Skeletal muscle satellite cell (primary cell): Measurements from ENCODE around the gene RIPK4.

Experiments used
- H3K27me3 ChIP-seq: 2 replicates; pipeline ENCODE4 v1.7.0; 2013; ENCODE audit warnings: low read length; ENCODE audit not compliant: control insufficient read depth, insufficient read depth
- H3K36me3 ChIP-seq: 2 replicates; pipeline ENCODE4 v1.7.0; 2013; ENCODE audit warnings: mild to moderate bottlenecking, control low read depth, low read length; ENCODE audit not compliant: insufficient read depth
- H3K4me1 ChIP-seq: 2 replicates; pipeline ENCODE4 v1.7.0; 2013; ENCODE audit warnings: low read length; ENCODE audit not compliant: control insufficient read depth, insufficient read depth
- H3K4me2 ChIP-seq: 2 replicates; pipeline ENCODE4 v1.7.0; 2013; ENCODE audit warnings: mild to moderate bottlenecking, low read length
- H3K4me3 ChIP-seq: 2 replicates; pipeline ENCODE4 v1.7.0; 2013; ENCODE audit warnings: low read length
- H3K9ac ChIP-seq: 2 replicates; pipeline ENCODE4 v1.7.0; 2013; ENCODE audit warnings: mild to moderate bottlenecking, low read depth, low read length, moderate library complexity
- H3K9me3 ChIP-seq: replicated peaks from 2 replicates; pipeline ENCODE4 v1.7.0; 2013; ENCODE audit warnings: mild to moderate bottlenecking, control low read depth, low read length

The RIPK4 gene

GRCh38 chr21:41765973-41766882, 624 bp downstream of the RIPK4 start:
- Histone ChIP-seq H3K27me3 (peaks cover 56% of the 10 kb centered on the region), H3K9ac (no peak overlapping the region), H3K9me3 (no peaks in the 10 kb centered on the region), H3K4me1 (peaks cover 30% of the 10 kb centered on the region), H3K36me3 (no peaks in the 10 kb centered on the region), H3K4me2 (peak overlapping the region; percentile 60), H3K4me3 (peak overlapping the region; percentile 26)

GRCh38 chr21:41765420-41765821, 1.4 kb downstream of the RIPK4 start:
- peaks cover 34% of the 10 kb centered on the region for H3K4me1 ChIP-seq
- H3K4me2 ChIP-seq = no peak overlapping the region
- no peaks in the 10 kb centered on the region for H3K36me3 ChIP-seq
- H3K9me3 ChIP-seq = no peaks in the 10 kb centered on the region
- peaks cover 51% of the 10 kb centered on the region for H3K27me3 ChIP-seq
- no peak overlapping the region for H3K9ac ChIP-seq
- no peak overlapping the region for H3K4me3 ChIP-seq

GRCh38 chr21:41764558-41765419, 2.1 kb downstream of the RIPK4 start:
- no peak overlapping the region for H3K4me3 ChIP-seq
- H3K9ac ChIP-seq = no peak overlapping the region
- H3K27me3 ChIP-seq = peaks cover 46% of the 10 kb centered on the region

GRCh38 chr21:41763996-41764395, 2.9 kb downstream of the RIPK4 start:
- Histone ChIP-seq H3K9ac (no peak overlapping the region), H3K4me1 (peaks cover 33% of the 10 kb centered on the region), H3K27me3 (peaks cover 41% of the 10 kb centered on the region)

More at GRCh38 chr21:41764558-41765419, 2.1 kb downstream of the RIPK4 start:
- Histone ChIP-seq H3K4me2 (no peak overlapping the region), H3K9me3 (no peaks in the 10 kb centered on the region), H3K36me3 (no peaks in the 10 kb centered on the region), H3K4me1 (peaks cover 34% of the 10 kb centered on the region)

GRCh38 chr21:41763398-41763931, 3.4 kb downstream of the RIPK4 start:
- no peak overlapping the region for H3K4me3 ChIP-seq
- H3K36me3 ChIP-seq = no peaks in the 10 kb centered on the region
- H3K9ac ChIP-seq = no peak overlapping the region
- H3K9me3 ChIP-seq = no peaks in the 10 kb centered on the region
- H3K4me1 ChIP-seq = peaks cover 28% of the 10 kb centered on the region
- peaks cover 41% of the 10 kb centered on the region for H3K27me3 ChIP-seq
- H3K4me2 ChIP-seq = no peak overlapping the region

More at GRCh38 chr21:41763996-41764395, 2.9 kb downstream of the RIPK4 start:
- no peak overlapping the region for H3K4me2 ChIP-seq
- no peaks in the 10 kb centered on the region for H3K9me3 ChIP-seq
- H3K36me3 ChIP-seq = no peaks in the 10 kb centered on the region
- H3K4me3 ChIP-seq = no peak overlapping the region

- Histone ChIP-seq H3K4me1 (peaks cover 21% of the 10 kb centered on the region), H3K36me3 (no peaks in the 10 kb centered on the region), H3K27me3 (peaks cover 36% of the 10 kb centered on the region), H3K9ac (no peak overlapping the region), H3K4me3 (no peak overlapping the region), H3K4me2 (no peak overlapping the region), H3K9me3 (no peaks in the 10 kb centered on the region)
Measured at GRCh38 chr21:41762753-41763152, 4.1 kb downstream of the RIPK4 start.

- Histone ChIP-seq H3K9ac (peak overlapping the region; percentile 20), H3K4me1 (peaks cover 14% of the 10 kb centered on the region), H3K36me3 (no peaks in the 10 kb centered on the region), H3K27me3 (peaks cover 30% of the 10 kb centered on the region), H3K4me3 (peak overlapping the region; percentile 54), H3K4me2 (peak overlapping the region; percentile 74), H3K9me3 (no peaks in the 10 kb centered on the region)
Measured at GRCh38 chr21:41761934-41762635, 4.8 kb downstream of the RIPK4 start.

GRCh38 chr21:41761211-41761933, 5.5 kb downstream of the RIPK4 start:
- H3K9me3 ChIP-seq = no peaks in the 10 kb centered on the region
- peak overlapping the region; percentile 20 for H3K9ac ChIP-seq
- peaks cover 25% of the 10 kb centered on the region for H3K27me3 ChIP-seq
- H3K4me1 ChIP-seq = peaks cover 14% of the 10 kb centered on the region
- H3K4me2 ChIP-seq = peak overlapping the region; percentile 74
- H3K36me3 ChIP-seq = no peaks in the 10 kb centered on the region
- peak overlapping the region; percentile 54 for H3K4me3 ChIP-seq

GRCh38 chr21:41760411-41760810, 6.4 kb downstream of the RIPK4 start:
- H3K27me3 ChIP-seq = peaks cover 20% of the 10 kb centered on the region
- no peak overlapping the region for H3K4me3 ChIP-seq

GRCh38 chr21:41759926-41760325, 6.9 kb downstream of the RIPK4 start:
- Histone ChIP-seq H3K4me3 (no peak overlapping the region), H3K9me3 (no peaks in the 10 kb centered on the region), H3K4me2 (no peak overlapping the region), H3K36me3 (no peaks in the 10 kb centered on the region), H3K4me1 (peaks cover 14% of the 10 kb centered on the region), H3K27me3 (peaks cover 16% of the 10 kb centered on the region), H3K9ac (no peak overlapping the region)

More at GRCh38 chr21:41760411-41760810, 6.4 kb downstream of the RIPK4 start:
- H3K9me3 ChIP-seq = no peaks in the 10 kb centered on the region
- no peaks in the 10 kb centered on the region for H3K36me3 ChIP-seq
- no peak overlapping the region for H3K4me2 ChIP-seq
- no peak overlapping the region for H3K9ac ChIP-seq
- peaks cover 14% of the 10 kb centered on the region for H3K4me1 ChIP-seq
